ENCODE data around the gene PTGDS. TPM values are rescaled to one million over a fixed set of nuclear protein-coding genes. Genes with fewer than 3 reads are reported as not detected.
A peak's percentile ranks its signal among the peaks of the same experiment; 100 is the strongest.

PTGDS gene
- total RNA-seq (2014; rRNA removed; shearing (Covaris generic)) = not detected in 2 replicates

DNA sequence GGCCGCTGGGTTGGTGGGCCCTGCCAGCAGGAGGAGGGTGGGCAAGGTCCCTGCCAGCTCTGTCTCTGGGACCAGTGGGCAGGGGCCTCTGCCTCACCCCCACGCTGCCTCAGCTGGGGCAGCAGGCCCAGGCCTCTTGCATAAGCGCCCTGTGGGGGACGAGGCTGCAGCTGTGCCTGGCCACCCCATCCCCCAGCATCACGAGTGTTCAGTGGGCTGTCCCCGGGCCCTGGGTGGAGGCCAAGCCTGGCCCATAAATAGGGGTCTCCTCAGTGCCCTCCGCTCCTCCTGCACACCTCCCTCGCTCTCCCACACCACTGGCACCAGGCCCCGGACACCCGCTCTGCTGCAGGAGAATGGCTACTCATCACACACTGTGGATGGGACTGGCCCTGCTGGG is at the start of gene PTGDS:
PTGDS (plus strand) TSS at position 282 of the 400 bp plus-strand sequence; CDS start at position 357, 75 bp downstream.
- DNase-seq (ENCODE audit: low spot score) = no peak

DNA sequence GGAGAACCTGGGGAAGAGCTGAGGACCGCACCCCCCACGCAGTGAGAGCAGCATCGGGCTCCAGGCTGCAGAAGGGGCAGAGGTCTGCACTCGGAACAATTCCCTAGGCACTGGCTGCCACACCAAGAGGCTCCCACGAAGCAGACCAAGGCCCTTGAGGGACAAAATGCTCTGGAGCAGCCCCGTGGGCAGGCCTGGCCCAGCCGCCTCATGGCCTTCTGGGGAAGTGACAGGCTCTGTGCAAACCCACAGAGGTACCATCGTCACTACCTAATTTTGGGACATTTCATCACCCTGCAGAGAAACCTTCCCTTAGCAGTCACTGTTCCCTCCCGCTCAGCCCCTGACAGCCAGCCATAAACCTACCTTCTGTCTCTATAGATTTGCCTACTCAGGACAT is 48.7 kb upstream of the PTGDS start:
- no peak for DNase-seq (ENCODE audit: low spot score)

DNA sequence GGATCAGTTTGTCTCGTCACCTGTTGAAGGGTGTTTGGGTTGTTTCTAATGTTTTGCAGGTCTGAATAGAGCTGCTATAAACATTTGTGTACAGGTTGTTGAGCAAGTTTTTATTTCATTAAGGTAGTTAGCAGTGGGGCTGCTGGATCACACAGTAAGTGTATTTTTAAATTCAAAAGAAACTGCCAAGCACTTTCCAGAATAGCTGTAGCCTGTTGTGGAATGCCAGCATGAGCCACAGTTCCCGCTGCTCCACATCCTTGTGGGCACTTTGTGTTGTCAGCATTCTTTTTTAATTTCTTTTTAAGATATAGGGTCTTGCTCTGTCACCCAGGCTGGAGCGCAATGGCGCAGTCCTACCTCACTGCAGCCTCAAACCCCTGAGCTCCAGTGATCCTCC is 47.3 kb upstream of the PTGDS start:
- DNase-seq (ENCODE audit: low spot score) = no peak

DNA sequence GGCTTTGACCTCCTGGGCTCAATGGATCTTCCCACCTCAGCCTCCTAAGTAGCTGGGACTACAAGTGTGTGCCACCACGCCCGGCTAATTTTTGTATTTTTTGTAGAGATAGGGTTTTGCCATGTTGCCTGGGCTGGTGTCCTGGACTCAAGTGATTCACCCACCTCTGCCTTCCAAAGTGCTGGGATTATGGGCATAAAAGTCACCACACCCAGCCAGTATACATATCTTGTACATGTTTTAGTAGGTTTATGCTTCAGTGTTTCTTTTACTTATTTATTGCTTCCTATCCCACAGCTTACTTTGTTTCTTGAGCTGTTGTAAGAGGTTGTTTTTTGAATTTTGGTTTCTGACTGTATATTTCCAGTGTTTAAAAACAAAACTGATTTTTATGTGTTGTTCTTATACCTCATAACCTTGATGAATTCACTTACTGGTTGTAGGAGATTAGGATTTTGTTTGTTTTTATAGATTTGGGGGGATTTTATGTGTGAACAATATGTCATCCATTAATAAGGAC is 45.6 kb upstream of the PTGDS start:
- no peak for DNase-seq (ENCODE audit: low spot score)

DNA sequence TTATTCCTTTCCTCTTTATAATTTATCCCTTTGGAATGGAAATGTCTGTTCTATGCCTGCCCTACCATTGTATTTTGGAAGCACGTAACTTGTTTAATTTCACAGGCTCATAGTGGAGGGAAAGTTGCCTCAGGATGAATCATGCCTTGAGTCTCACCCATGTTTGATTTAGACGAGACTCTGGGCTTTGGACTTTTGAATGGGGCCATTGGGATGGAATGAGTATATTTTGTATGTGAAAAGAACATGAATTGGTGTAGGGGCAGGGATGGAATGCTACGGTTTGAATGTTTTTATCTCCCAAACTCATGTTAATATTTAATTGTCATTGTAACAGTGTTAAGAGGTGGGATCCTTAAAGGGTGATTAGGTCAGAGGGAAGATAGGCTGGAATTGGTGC is 43.0 kb upstream of the PTGDS start:
- DNase-seq (ENCODE audit: low spot score) = no peak

DNA sequence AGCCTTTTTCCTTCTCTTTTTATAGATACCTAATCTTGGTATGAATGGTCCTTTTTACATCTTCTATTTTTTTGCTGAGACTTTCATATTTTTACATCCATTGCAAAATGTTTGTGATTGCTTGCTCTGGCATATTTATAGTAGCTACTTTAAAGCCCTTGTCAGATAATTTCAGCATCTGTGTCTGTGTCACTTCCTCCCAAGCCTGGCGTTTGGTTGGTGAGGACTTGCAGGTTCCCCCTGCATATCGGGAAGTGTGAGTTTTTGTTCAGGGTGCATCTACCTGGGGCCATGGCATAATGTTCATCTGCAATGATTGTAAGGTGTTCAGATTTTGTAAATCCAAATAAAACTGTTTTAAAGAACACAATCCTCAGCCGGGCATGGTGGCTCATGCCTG is 41.7 kb upstream of the PTGDS start:
- DNase-seq (ENCODE audit: low spot score) = no peak

DNA sequence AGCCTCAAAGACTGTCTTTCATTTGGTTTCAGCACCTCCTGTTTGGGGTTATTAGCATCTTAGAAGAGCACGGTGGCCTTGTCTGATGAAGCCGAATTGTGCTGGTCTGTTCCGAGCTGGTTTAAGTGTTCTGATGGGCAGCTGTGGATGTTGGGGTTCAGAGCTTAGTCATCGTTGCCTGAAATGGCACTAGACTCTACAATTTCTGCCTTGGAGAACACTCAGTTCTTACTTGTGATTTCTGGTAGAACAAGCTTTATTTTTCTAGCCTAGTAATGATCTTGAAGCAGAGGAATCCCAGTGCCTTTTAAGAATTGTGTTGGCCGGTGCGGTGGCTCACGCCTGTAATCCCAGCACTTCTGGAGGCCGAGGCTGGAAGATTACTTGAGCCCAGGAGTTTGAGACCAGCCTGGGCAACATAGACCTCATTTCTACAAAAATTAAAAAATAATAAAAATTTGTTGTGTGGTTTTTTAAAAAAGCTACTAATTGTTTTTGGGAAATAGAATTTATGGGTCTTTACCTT is 40.6 kb upstream of the PTGDS start:
- no peak for DNase-seq (ENCODE audit: low spot score)

DNA sequence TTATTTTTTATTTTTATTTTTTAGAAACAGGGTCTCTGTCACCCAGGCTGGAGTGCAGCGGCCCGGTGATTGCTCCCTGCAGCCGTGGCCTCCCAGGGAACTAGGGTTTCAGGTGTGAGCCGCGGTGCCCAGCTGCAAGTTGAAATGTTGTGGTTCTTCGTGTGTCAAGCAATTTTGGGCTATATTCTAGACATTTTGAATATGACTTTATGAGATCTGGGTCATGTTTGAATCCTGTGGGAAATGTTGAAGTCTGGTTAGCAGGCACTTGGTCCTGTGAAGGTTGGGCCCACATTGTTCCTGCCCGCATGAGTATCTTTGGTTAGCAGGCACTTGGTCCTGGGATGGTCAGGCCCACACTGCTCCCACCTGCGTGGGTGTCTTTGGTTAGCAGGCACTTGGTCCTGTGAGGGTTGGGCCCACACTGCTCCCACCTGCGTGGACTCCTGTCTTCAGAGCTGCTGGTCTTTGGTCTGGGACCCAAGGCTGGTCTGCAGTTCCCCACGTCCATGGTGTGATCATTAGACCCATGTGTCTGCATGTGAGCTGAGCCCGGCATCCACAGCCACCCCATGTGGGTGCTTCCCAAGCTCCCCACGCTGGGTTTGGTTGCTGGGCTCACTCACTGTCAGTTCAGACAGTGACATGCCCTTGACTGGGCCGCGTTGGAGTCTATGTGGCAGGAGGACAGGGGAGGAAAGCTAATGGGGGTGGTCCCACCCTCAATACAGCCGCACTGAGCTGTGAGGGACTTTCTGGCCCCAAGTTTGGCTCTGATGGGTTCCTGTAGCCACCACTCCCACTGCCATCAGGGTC is 39.9 kb upstream of the PTGDS start:
- DNase-seq (ENCODE audit: low spot score) = no peak

DNA sequence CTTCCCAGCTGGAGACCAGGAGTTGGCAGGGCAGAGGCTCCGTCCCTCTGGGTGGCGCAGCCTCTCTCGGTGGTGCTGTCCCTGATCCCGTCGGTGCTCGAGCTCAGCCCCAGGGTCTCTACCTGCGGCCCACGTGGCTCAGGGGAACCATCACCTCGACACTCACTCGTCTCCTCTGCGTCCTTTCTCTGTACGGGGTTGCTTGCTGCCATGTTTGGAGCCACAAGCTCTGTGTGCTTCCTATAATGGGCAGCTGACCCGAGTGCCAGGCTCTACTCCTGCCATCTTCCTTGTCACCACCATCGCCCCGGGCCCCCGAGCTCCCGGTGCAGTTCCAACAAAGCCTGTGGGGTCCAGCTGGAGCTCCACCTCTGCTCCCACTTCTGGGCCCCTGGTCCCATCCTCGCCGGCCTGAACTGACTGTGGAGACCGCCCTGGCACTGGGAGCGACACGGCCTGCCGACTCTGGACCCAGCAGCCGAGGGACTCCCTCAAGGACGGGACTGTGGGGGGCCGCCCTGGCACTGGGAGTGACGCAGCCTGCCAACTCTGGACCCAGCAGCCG is 37.8 kb upstream of the PTGDS start:
- no peak for DNase-seq (ENCODE audit: low spot score)

DNA sequence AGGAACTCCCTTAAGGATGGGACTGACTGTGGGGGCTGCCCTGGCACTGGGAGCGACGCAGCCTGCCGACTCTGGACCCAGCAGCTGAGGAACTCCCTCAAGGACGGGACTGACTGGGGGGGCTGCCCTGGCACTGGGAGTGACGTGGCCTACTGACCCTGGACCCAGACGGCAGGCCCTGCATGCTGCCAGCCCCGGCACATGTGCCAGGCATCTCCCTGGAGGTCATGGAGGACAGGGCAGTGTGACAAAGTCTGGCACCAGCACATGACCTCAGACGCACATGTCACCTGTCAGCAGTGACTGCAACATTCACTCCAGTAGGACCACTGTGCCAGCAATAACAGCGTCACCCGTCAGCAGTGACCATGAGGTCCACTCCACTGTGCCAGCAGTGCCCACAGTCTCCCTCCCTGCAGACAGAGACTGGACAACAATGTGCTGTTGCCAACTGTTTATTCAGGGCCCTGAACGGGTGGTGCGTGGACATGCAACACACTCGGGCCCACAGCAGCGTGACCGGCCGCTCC is 37.2 kb upstream of the PTGDS start:
- DNase-seq (ENCODE audit: low spot score) = no peak

DNA sequence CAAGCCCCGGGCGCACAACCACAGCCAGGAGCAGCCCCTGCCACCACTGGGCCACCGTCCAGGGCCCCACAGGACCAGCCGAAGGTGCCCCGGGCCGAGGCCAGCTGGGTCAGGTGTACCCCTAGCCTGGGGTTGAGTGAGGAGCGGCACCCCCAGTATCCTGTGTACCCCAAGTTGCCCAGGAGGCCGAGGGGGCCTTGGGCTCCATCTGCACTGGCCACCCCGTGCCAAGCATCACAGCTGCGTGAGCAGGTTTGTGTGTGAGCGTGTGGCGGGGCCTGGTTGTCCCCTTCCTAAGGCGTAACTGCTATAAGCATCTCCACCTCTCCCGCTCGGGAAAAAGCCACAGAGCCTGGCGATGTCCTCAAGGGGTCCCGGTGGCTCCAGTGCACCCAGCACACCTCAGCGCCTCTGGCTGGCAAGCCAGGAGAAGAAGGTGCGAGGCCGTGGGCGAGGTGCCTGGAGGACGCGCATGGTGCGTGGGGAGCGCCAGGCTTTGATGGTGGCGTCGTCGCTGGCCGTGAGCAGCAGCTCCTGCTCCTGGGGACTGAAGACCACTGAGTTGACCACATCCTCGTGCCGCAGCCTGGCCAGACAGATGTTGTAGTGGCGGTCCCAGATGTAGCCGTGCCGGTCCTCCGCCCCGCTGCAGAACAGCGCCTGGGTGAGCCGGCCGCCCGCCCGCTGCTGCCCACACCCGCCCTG is 36.6 kb upstream of the PTGDS start:
- DNase-seq (ENCODE audit: low spot score) = no peak

DNA sequence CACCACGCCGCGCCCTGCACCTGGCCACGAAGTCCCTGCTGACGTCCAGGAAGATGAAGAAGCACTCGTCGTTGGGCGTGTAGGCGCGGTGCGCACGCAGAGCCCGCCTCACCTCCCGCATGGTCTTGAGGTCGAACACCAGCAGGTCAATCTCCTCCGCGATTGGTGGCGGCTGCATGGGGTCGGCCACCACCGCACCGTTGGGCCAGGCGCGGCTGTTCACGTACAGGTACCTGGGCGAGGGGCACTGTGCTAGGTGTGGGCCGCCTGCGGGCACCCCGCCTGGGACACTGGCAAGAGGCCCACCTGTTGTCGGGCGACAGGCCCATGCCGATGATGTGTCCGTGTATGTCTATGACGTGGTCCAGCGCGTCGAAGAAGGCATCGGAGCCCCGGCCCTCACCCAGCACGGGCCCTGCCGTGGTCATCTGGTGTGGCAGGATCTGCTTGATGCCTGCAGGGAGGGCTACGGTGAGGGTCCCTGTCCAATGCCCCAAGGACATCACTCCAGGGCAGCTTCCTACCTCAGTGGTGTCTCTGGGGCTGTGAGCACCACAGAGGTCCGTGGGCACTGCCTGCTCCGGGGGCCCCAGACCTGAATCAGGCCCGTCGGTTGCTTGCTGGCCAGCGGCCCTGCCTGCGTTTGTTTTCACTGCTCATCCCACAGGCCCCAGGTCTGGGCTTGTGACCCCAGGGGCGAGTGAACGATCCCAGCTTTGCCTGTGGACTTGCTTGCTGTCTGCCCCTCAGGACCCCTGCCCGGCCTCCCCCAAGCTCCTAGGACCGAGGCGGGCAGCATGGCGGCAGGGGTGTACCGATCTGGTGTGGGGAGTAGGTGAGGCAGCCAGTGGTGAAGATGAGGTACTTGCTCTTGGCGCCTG is 35.8 kb upstream of the PTGDS start:
- no peak for DNase-seq (ENCODE audit: low spot score)

DNA sequence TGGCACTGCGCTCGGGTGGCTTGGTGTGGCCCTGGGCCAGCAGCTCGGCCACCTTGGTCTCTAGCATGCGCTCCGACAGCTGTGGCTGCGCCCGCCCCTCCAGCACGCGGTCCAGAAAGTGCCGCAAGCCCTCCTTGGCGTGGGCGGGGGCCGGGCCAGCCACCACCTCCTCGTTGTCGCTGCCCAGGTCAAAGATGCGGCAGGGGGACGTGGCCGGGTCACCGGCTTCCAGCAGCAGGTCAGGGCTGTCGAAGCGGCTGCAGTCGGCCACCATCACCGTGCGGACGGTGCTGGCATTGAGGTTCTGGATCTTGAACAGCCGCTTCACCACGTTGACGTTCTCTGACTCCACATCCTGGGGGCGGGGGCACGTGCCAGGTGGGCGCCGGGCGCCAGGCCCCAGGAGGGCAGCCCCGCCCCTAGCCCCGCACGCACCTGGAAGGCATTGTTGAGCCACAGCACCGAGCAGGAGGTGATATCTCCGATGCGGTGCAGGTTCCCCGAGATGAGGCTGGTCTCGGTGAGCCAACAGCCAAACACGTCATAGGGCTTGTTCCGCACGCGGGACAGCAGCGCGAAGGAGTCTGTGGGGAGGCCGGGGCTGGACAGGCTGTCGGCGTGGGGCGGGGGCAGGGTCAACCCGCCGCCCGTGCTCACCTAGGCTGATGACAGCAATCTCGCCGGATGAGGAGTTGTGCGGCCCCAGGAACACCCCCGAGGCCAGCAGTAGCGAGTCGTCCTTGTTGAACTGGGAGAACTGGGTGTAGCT is 35.0 kb upstream of the PTGDS start:
- DNase-seq (ENCODE audit: low spot score) = no peak

DNA sequence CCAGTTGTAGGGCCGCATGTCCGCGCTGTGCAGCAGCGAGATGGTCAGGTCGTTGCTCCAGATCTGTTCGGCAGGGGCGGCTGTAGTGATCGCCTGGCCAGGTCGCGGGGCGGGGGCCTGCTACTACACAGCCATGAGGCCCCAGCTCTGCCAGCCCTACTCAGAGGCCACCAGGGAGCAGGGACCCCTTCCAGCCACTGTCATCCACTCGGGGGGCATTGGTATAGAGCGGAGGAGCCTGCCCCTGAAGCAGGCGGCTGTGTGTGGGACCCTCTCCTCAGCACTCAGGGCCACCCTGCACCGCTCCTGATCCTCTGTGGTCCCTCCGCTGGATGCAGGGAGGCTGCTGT is 34.4 kb upstream of the PTGDS start:
- DNase-seq (ENCODE audit: low spot score) = no peak

DNA sequence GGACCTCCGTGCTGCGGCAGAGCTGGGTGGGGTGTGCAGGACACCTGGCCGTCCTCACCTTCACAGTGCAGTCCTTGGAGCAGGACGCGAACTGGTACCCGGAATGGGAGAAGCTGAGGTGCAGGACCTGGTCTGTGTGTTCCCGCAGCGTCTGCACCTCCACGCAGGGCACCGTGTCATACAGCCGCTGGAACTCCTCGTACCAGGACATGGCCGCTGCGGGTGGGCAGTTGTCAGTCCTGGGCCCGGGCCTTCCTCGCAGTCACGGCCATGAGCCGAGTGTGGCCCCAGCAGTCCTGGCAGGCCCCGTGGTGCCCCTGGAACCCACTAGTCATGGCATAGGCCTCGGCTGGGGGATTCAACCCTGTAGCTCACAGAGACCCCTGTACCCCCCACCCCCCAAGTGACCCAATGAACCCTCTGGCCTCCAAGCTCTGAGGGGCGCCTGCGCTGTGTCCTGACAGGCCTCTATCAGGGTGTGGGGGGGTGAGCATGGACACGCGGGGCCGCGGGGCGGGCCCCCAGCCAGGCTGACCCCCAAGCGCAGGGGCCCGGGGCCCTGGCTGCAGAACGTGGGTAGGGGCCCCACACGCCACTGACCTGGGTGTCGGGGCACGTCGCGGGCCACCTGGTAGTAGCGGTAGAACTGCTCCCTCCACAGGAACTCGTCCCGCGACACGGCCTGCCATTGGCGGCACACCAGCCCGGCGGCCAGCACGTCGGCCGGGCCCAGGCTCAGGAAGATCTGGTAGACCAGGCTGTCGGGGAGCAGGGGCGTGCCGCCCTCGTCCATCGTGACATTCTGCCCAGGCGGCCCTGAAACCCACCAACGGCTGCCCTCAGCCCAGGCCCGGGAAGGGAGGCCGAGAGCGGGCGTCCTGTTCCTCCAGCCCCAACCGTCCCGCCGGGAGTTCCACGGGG is 33.8 kb upstream of the PTGDS start:
- DNase-seq (ENCODE audit: low spot score) = no peak

DNA sequence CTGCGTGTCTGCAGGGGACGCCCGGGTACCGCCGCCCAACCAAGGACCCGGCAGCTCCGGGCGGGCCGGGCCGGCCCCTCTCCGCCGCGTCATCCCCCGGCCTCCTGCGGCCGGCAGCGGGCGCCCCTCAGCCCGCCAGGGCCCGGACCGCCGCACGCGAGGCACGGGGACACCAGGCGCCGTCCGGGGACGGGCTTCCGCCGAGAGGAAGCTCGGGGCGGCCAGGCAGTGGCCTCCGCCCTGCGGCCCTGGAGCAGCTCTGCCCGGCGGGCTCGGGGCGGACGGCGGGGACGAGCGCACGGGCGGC is 33.1 kb upstream of the PTGDS start:
- no peak for DNase-seq (ENCODE audit: low spot score)

DNA sequence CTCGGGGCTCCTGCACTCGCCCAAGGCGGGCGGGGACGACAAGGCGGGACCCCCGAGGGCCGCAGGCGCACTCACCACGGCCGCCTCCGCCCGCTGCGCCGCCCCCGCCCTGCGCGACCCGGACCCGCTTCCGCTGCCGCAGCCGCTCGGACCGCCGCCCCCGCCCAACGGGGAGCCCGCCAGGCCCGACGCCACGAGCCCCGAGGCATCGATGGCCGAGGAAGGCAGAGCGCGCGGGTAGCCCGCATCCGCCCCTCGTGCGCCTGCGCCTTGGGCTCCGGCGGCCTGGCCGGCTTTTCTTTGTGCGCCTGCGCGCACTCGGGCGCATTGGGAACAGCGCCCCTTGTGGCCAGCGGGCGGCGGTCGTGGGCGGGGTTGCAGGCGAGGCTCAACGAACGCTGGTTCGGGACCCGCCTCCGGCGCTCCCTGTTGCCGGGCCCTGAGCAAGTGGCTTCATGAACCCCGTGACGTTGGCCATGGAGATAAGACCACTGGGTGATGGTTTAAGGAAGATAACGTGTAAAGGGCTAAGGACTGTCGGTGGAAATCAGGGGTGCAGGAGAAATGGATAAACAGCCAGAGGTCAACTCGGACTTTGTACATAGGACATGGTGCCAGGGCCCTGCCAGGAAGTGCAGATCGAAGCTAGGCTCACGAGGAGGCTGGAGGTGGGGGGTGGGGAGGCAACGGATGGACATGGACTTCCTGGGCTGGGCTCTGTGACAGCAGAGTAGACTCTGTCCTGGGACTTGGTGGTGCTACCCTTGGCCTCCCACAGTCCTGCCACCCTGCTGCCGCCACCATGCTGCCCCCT is 32.6 kb upstream of the PTGDS start, which contains the start of the genes C8G and FBXW5:
C8G (plus strand) TSS at position 725 of the 814 bp plus-strand sequence; CDS start at position 803, 78 bp downstream.
FBXW5 (minus strand) TSS at position 220 of the 814 bp plus-strand sequence. CDS start 655 bp downstream, outside the sequence.
- peak; percentile 87 for DNase-seq (ENCODE audit: low spot score)

Data from H4 (cell line).